ENCODE measurements around the gene NAPEPLD.

Gene NAPEPLD

DNA sequence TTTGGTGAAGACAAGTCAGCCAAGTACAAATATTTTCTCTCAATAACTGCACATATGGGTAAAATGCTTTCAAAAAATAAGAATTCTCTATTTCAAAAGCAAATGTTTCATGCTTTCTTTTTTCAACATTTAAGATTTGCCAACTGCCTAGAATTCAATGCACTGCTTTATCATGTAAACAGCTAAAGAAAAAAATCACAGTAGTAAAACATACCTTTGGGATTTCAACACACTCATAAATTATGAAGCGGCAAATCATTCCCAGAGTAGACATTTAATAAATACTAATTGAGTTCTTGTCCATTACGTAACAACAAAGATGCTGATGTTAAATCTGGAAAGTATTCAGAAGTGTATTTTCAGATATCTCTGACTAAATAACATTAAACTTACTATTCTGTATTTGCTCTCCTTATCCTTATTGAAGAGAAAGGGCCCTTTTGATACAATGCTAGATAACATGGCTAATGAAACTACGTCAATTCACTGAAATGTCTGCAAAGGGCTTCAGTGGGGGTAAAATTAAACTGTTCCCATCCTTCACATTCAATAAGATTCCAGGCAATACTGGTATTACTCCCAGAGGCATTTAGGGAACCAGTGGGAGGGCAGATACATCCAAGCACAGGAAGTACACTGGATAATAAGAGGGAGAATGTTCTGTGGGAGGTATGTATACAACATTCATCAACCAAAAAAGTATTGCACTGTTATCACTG, 13.9 kb downstream of the NAPEPLD start:
- no peaks in the 10 kb centered on the region for H3K27me3 ChIP-seq (replicated peaks; ENCODE audit: control insufficient read depth, insufficient read depth, low read length)
- DNase-seq (ENCODE audit: extremely low read depth, insufficient read length), result no peak
- H3K4me3 ChIP-seq (replicated peaks; ENCODE audit: low read depth, low read length), result no peak overlapping the region
- no peaks in the 10 kb centered on the region for H3K36me3 ChIP-seq (ENCODE audit: control insufficient read depth, insufficient read depth, low read length)
- TF ChIP-seq, protein P1, sequence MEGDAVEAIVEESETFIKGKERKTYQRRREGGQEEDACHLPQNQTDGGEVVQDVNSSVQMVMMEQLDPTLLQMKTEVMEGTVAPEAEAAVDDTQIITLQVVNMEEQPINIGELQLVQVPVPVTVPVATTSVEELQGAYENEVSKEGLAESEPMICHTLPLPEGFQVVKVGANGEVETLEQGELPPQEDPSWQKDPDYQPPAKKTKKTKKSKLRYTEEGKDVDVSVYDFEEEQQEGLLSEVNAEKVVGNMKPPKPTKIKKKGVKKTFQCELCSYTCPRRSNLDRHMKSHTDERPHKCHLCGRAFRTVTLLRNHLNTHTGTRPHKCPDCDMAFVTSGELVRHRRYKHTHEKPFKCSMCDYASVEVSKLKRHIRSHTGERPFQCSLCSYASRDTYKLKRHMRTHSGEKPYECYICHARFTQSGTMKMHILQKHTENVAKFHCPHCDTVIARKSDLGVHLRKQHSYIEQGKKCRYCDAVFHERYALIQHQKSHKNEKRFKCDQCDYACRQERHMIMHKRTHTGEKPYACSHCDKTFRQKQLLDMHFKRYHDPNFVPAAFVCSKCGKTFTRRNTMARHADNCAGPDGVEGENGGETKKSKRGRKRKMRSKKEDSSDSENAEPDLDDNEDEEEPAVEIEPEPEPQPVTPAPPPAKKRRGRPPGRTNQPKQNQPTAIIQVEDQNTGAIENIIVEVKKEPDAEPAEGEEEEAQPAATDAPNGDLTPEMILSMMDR (IDR thresholded peaks at IDR 0.05; ENCODE audit: insufficient read depth, low read length, poor library complexity, severe bottlenecking), result no peak

DNA sequence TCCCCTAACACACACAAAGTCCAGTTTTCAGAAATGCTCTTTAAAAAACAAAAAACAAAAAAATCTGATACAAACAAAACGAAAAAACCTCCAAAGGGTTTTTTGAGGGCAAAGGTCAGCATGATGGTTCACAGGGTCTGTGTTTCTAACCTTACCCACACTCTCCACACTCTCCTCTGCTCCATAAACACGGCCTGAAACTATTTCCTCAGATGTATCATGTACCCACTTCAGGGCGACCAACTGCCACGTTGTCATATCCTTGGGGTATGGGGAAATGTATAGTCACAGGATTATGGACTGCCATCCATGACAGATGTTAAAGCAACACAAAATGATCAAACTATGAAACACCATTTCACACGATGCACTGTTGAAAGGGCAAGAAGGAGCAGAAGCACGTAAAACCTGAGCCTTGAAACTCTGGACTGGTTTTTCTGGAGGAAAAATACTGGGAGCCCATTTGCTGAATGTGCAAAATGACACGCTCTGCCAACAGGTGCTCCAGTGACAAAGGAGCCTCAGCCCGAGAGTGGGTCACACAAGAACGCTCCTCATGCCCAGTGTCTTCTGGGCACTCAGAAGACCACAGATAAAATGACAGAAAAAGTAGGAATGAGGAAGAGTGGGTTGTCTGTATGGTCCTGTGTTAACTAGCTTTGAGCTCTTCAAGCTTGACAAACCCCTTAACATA, 15.8 kb downstream of the NAPEPLD start:
- Histone ChIP-seq H3K36me3 (ENCODE audit: control insufficient read depth, insufficient read depth, low read length) (no peaks in the 10 kb centered on the region), H3K4me3 (replicated peaks; ENCODE audit: low read depth, low read length) (no peak overlapping the region), H3K27me3 (replicated peaks; ENCODE audit: control insufficient read depth, insufficient read depth, low read length) (no peaks in the 10 kb centered on the region)
- TF ChIP-seq, protein P1 (IDR thresholded peaks at IDR 0.05; ENCODE audit: insufficient read depth, low read length, poor library complexity, severe bottlenecking), result no peak
- DNase-seq (ENCODE audit: extremely low read depth, insufficient read length), result no peak

DNA sequence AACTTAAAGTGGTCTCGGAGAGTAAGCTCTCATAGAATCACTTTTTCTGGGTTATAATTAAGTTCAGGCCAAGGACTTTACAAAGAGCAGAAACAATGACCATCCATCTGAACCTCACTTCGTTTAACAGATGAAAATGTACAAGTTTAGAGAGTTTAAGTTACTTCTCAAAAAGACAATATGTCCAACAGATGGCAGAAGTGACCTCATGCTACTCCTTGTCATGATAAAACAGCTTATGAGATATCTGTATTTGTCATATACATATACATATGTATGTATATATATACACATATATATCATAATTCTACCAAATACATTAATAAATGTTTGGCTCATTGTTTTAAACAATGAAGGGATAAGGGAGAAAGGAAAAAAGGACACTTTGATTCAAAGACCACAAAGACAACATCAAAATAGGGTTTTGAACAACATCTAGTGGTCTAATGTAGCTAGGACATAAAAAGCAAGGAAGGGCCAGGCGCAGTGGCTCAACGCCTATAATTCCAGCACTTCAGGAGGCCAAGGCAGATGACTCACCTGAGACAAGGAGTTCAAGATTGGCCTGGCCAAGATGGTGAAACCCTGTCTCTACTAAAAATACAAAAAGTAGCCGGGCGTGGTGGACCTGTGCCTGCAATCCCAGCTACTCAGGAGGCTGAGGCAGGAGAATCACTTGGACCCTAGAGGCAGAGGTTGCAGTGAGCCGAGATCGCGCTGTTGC, 17.8 kb downstream of the NAPEPLD start:
- Histone ChIP-seq H3K36me3 (ENCODE audit: control insufficient read depth, insufficient read depth, low read length) (peaks cover 2% of the 10 kb centered on the region), H3K27me3 (replicated peaks; ENCODE audit: control insufficient read depth, insufficient read depth, low read length) (no peaks in the 10 kb centered on the region), H3K4me3 (replicated peaks; ENCODE audit: low read depth, low read length) (no peak overlapping the region)
- no peak for DNase-seq (ENCODE audit: extremely low read depth, insufficient read length)
- TF ChIP-seq, protein P1 (IDR thresholded peaks at IDR 0.05; ENCODE audit: insufficient read depth, low read length, poor library complexity, severe bottlenecking), result no peak

DNA sequence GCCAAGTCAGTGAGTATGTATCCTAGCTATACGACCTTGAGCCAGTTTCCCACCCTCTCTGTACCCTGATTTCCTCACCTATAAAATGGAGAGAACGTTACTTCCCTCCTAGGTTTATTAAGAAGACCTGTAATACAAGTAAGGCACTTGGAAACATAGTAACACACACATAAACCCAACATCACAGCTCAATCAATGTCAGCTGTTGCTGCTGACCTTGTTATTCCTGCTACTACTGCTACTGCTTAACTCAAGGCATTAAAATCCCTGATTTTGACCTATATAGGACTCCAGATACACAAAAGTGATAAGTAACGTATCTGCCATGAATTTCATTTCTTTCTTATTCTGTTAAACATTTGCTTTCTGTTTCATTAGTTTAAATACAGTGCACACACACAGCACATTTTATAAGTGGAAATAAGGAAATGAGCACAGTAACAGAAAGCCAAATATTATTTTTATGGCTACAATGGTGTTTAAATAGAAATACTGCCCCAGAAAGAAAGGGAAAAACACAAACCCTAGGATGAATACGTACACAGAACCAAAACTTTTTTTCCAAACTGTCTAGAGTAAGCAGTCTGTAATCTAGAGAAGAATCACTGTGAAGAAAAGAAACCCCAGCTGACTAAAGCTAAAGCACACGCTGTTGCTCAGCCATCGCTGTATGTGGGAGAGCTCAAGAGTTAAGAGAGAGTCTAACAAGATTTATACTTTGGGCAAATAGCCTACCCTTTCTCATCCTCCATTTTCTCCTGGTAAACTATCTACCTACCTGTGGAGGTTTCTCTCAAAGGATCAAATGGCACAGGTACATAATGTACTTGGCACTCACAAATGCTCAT, 19.0 kb downstream of the NAPEPLD start:
- DNase-seq (ENCODE audit: extremely low read depth, insufficient read length), result no peak
- H3K36me3 ChIP-seq (ENCODE audit: control insufficient read depth, insufficient read depth, low read length), result peaks cover 3% of the 10 kb centered on the region
- H3K27me3 ChIP-seq (replicated peaks; ENCODE audit: control insufficient read depth, insufficient read depth, low read length), result no peaks in the 10 kb centered on the region
- TF ChIP-seq, protein P1 (IDR thresholded peaks at IDR 0.05; ENCODE audit: insufficient read depth, low read length, poor library complexity, severe bottlenecking), result no peak
- no peak overlapping the region for H3K4me3 ChIP-seq (replicated peaks; ENCODE audit: low read depth, low read length)

DNA sequence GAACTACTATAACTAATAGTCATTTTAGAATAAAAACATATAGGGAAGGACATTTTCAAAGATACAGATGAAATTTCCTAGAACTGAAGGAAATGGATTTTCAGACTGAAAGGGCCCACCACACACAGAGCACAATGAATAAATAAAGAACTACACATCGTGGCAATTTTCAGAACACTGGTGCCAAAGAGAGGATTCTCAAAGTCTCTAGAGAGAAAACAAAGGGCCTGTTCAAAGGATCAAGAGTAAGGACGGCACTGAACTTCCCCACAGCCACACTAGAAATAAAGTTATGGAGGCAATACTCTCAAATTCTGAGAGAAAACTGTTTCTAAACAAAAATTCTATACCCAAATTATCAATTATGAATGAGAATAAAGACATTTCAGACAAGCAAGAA, 21.9 kb downstream of the NAPEPLD start:
- H3K27me3 ChIP-seq (replicated peaks; ENCODE audit: control insufficient read depth, insufficient read depth, low read length), result no peaks in the 10 kb centered on the region
- H3K36me3 ChIP-seq (ENCODE audit: control insufficient read depth, insufficient read depth, low read length), result peaks cover 3% of the 10 kb centered on the region
- no peak for DNase-seq (ENCODE audit: extremely low read depth, insufficient read length)
- TF ChIP-seq, protein P1 (IDR thresholded peaks at IDR 0.05; ENCODE audit: insufficient read depth, low read length, poor library complexity, severe bottlenecking), result no peak
- no peak overlapping the region for H3K4me3 ChIP-seq (replicated peaks; ENCODE audit: low read depth, low read length)
